Prostate gland (tissue), 2 donors: ENCODE results near the gene UCN.

ENCODE experiments used
- POLR2A ChIP-seq: fragments of 450-650 bp; IDR thresholded peaks from one replicate; pipeline ENCODE4 v1.6.1; 2016; ENCODE audit warnings: antibody characterized with exemption, mild to moderate bottlenecking
- TF ChIP-seq, protein P1 (sequence below), 4 experiments: fragments of 200-600 bp in 2 of 4; fragments of 450-650 bp in 2 of 4; sonication (generic) in 2 of 4; IDR thresholded peaks; 1 replicate in 3 of 4; 2 replicates in 1 of 4; pipeline ENCODE4 v1.5.1; 2016 to 2019; ENCODE audit warnings: antibody characterized with exemption in 4 of 4, mild to moderate bottlenecking in 2 of 4, moderate library complexity in 2 of 4

DNA sequence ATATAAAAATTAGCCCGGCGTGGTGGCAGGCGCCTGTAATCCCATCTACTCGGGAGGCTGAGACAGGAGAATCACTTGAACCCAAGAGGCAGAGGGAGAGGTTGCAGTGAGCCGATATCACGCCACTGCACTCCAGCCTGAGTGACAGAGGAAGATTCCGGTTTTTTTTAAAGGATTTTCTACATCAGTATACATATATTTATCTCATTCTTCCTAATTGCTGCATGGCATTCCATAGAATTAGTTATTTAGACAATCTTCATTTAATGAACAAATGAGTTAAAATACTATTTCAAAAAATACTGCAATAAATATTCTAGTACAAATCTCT is 46.3 kb upstream of the UCN start:
- TF ChIP-seq, protein P1, sequence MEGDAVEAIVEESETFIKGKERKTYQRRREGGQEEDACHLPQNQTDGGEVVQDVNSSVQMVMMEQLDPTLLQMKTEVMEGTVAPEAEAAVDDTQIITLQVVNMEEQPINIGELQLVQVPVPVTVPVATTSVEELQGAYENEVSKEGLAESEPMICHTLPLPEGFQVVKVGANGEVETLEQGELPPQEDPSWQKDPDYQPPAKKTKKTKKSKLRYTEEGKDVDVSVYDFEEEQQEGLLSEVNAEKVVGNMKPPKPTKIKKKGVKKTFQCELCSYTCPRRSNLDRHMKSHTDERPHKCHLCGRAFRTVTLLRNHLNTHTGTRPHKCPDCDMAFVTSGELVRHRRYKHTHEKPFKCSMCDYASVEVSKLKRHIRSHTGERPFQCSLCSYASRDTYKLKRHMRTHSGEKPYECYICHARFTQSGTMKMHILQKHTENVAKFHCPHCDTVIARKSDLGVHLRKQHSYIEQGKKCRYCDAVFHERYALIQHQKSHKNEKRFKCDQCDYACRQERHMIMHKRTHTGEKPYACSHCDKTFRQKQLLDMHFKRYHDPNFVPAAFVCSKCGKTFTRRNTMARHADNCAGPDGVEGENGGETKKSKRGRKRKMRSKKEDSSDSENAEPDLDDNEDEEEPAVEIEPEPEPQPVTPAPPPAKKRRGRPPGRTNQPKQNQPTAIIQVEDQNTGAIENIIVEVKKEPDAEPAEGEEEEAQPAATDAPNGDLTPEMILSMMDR (IDR thresholded peaks at IDR 0.05): no peak
- no peak for TF ChIP-seq POLR2A
